LNCAP (cell line): ENCODE measurements around the gene CTNNA2.

ENCODE experiments used
- CTCF ChIP-seq: fragments of 450-650 bp; IDR thresholded peaks from 2 replicates; pipeline ENCODE4 v1.5.1; 2017; ENCODE audit warnings: mild to moderate bottlenecking

Gene CTNNA2

GRCh38 chr2:80035749-80036285 is 523.0 kb downstream of the CTNNA2 start:
- TF ChIP-seq CTCF = no peak

- TF ChIP-seq CTCF = no peak
Observed at GRCh38 chr2:80037310-80037709, 524.5 kb downstream of the CTNNA2 start.

GRCh38 chr2:80040226-80040625 is 527.4 kb downstream of the CTNNA2 start:
- no peak for TF ChIP-seq CTCF

GRCh38 chr2:80042635-80043034 is 529.8 kb downstream of the CTNNA2 start:
- TF ChIP-seq CTCF = no peak

GRCh38 chr2:80048296-80048695 is 535.4 kb downstream of the CTNNA2 start:
- no peak for TF ChIP-seq CTCF

GRCh38 chr2:80050246-80050645 is 537.4 kb downstream of the CTNNA2 start:
- TF ChIP-seq CTCF = no peak

GRCh38 chr2:80053522-80054345 is 540.9 kb downstream of the CTNNA2 start:
- TF ChIP-seq CTCF = no peak
